Glutamatergic neuron (in vitro differentiated cells): ENCODE measurements around the gene STAT5A. TPM values are rescaled to one million over a fixed set of nuclear protein-coding genes. Genes with fewer than 3 reads are reported as not detected.

Experiments
- DNase-seq: peaks from one replicate; pipeline ENCODE4 v3.0.0; 2022
- H3K27ac Mint-ChIP-seq: one replicate; pipeline ENCODE4 v1.8.0; 2020; ENCODE audit warnings: mild to moderate bottlenecking, mixed read lengths, inconsistent platforms; ENCODE audit not compliant: unreplicated experiment
- H3K27me3 Mint-ChIP-seq: one replicate; pipeline ENCODE4 v1.8.0; 2020; ENCODE audit warnings: mild to moderate bottlenecking, moderate library complexity, mixed read lengths, inconsistent platforms; ENCODE audit not compliant: unreplicated experiment
- H3K36me3 Mint-ChIP-seq: one replicate; pipeline ENCODE4 v1.8.0; 2020; ENCODE audit warnings: mild to moderate bottlenecking, mixed read lengths, inconsistent platforms; ENCODE audit not compliant: unreplicated experiment
- H3K4me1 Mint-ChIP-seq: one replicate; pipeline ENCODE4 v1.8.0; 2020; ENCODE audit warnings: mild to moderate bottlenecking, low read depth, mixed read lengths, inconsistent platforms; ENCODE audit not compliant: unreplicated experiment
- H3K4me3 Mint-ChIP-seq: one replicate; pipeline ENCODE4 v1.8.0; 2020; ENCODE audit warnings: mild to moderate bottlenecking, mixed read lengths, inconsistent platforms; ENCODE audit not compliant: unreplicated experiment
- H3K9me3 Mint-ChIP-seq: one replicate; pipeline ENCODE4 v1.8.0; 2020; ENCODE audit warnings: mild to moderate bottlenecking, moderate library complexity, mixed read lengths, inconsistent platforms; ENCODE audit not compliant: unreplicated experiment
- CTCF ChIP-seq: fragments of 200-600 bp; sonication (generic); IDR thresholded peaks from one replicate; pipeline ENCODE4 v1.5.0; 2021; ENCODE audit not compliant: partially characterized antibody, unreplicated experiment
- total RNA-seq: library from RNA; stranded (reverse); fragmentation: NEBNext Ultra II Directional; extraction: Animal tissue kit (Norgen Biotek cat#: 25700); gene quantifications from one replicate; pipeline ENCODE4 v1.2.1, GENCODE V29; 2021; ENCODE audit not compliant: unreplicated experiment

Gene STAT5A
- total RNA-seq, 1 donor from 2014 or later: 3.4 TPM

GRCh38 chr17:42282478-42283080, 5.7 kb upstream of the STAT5A start:
- Mint-ChIP-seq H3K9me3 (peaks cover 6% of the 10 kb centered on the region), H3K4me3 (no peak overlapping the region), H3K36me3 (peaks cover 4% of the 10 kb centered on the region), H3K27me3 (peaks cover 5% of the 10 kb centered on the region), H3K4me1 (peaks cover 3% of the 10 kb centered on the region), H3K27ac (no peak overlapping the region)
- no peak for TF ChIP-seq CTCF
- DNase-seq: no peak

GRCh38 chr17:42283241-42284023, 4.9 kb upstream of the STAT5A start:
- no peak for DNase-seq
- H3K4me1 Mint-ChIP-seq: no peaks in the 10 kb centered on the region
- no peak overlapping the region for H3K4me3 Mint-ChIP-seq
- H3K36me3 Mint-ChIP-seq: no peaks in the 10 kb centered on the region
- no peak overlapping the region for H3K27ac Mint-ChIP-seq
- H3K9me3 Mint-ChIP-seq: peaks cover 2% of the 10 kb centered on the region
- peaks cover 2% of the 10 kb centered on the region for H3K27me3 Mint-ChIP-seq
- TF ChIP-seq CTCF: no peak

DNA sequence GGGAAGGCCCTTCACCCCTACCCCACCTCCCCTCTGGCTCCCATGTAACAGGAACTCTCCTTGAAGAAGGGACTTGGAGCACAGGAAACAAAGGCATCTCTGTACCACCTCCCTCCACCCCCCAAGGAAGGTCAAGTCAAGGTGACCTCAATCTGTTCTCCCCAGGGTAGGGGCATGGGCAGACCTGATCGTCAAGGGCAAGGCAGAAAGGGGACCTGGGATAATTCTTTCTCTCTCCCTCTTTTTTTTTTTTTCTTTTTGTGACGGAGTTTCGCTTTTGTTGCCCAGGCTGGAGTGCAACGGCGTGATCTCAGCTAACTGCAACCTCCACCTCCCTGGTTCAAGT, 4.3 kb upstream of the STAT5A start:
- Mint-ChIP-seq H3K27me3 (peaks cover 2% of the 10 kb centered on the region), H3K36me3 (no peaks in the 10 kb centered on the region), H3K4me1 (no peaks in the 10 kb centered on the region), H3K9me3 (peaks cover 2% of the 10 kb centered on the region), H3K4me3 (no peak overlapping the region), H3K27ac (no peak overlapping the region)
- TF ChIP-seq CTCF: no peak
- no peak for DNase-seq

- H3K36me3 Mint-ChIP-seq: no peaks in the 10 kb centered on the region
- H3K4me1 Mint-ChIP-seq: no peaks in the 10 kb centered on the region
- H3K4me3 Mint-ChIP-seq: no peak overlapping the region
- no peak overlapping the region for H3K27ac Mint-ChIP-seq
- no peak for TF ChIP-seq CTCF
- H3K27me3 Mint-ChIP-seq: peaks cover 2% of the 10 kb centered on the region
- DNase-seq: no peak
- peaks cover 2% of the 10 kb centered on the region for H3K9me3 Mint-ChIP-seq
Observed at GRCh38 chr17:42284566-42284965, 3.7 kb upstream of the STAT5A start.

DNA sequence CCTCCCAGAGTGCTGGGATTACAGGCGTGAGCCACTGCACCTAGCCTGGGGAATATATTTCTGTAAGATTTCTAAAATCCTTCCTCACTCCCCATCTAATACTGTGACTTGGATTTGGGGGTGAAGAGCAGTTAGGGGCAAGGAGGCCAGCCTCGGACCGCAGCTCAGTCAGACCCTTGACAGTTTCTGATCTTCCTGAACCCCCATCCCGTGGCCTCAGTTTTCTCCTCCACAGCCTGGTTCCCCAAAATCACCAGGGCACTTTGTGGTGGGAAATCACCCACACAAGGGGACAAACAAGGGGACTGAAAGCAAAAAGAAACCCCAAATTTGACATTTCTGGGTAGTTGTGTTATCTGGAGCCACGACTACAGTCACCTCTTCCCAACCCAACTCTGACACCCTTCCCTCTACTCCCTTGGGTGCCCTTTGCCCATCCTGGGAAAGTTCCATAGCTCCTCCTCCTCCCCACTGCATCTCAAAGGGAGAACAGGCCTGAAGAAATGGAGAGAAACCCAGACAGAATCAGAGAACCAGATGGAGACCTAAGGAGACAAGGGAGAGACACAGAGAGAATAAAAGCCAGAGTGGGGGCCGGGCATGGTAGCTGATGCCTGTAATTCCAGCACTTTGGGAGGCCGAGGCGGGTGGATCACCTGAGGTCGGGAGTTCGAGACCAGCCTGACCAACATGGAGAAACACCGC, 2.8 kb upstream of the STAT5A start:
- H3K27me3 Mint-ChIP-seq: peaks cover 2% of the 10 kb centered on the region
- TF ChIP-seq CTCF: no peak
- DNase-seq: no peak
- H3K4me3 Mint-ChIP-seq: no peak overlapping the region
- H3K9me3 Mint-ChIP-seq: peaks cover 2% of the 10 kb centered on the region
- no peaks in the 10 kb centered on the region for H3K36me3 Mint-ChIP-seq
- no peak overlapping the region for H3K27ac Mint-ChIP-seq
- H3K4me1 Mint-ChIP-seq: no peaks in the 10 kb centered on the region
